Ovary (tissue), 3 donors: ENCODE results near the gene IQCK.

Experiments
- EP300 ChIP-seq: sonication (generic); formaldehyde crosslinking; IDR thresholded peaks from one replicate; pipeline ENCODE4 v1.6.1; 2017; ENCODE audit warnings: antibody characterized with exemption
- POLR2A ChIP-seq: fragments of 450-650 bp; IDR thresholded peaks from one replicate; pipeline ENCODE4 v1.6.1; 2017; ENCODE audit warnings: antibody characterized with exemption, mild to moderate bottlenecking, moderate library complexity
- TF ChIP-seq, protein P1 (sequence below), 3 donors: fragments of 450-650 bp in 2 of 3; fragments of 200-600 bp in 1 of 3; IDR thresholded peaks; one replicate each; pipeline versions ENCODE4 v1.5.1 to v1.8.0; 2016 to 2022; ENCODE audit warnings: antibody characterized with exemption in 3 of 3, mild to moderate bottlenecking in 1 of 3
- donor health status: DM: no; HTN: no; CAD: no.

DNA sequence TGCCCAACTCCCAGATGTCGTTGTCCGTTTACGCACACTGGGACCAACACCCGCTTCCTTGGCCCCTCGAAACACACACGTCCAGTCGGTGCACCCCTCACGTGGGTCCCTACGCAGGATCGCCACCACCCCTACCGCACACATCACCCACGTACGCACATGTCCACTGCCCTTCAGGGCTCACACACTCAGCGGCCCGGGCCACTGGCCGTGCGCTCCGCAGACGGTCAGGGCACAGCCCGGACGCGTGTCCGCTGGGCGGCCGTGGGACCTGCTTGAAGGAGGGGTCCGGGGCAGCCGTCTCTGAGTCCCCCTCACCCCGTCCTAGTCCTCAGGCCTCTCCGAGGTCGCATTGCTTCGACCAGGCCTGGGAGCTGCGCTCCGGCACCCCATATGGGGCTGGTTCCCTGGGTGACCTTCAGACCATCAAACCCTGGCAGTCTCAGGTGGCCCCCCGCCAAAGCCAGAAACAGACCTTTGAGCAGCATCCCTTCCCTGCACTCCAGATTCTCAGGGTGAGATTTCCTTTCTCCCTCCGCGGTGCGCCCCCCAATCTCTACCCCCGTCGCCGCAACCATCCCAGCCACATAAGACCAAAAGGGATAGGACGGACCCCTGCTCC lies 167.5 kb downstream of the IQCK start:
- TF ChIP-seq EP300 (no peak), POLR2A (no peak)
- TF ChIP-seq, protein P1, sequence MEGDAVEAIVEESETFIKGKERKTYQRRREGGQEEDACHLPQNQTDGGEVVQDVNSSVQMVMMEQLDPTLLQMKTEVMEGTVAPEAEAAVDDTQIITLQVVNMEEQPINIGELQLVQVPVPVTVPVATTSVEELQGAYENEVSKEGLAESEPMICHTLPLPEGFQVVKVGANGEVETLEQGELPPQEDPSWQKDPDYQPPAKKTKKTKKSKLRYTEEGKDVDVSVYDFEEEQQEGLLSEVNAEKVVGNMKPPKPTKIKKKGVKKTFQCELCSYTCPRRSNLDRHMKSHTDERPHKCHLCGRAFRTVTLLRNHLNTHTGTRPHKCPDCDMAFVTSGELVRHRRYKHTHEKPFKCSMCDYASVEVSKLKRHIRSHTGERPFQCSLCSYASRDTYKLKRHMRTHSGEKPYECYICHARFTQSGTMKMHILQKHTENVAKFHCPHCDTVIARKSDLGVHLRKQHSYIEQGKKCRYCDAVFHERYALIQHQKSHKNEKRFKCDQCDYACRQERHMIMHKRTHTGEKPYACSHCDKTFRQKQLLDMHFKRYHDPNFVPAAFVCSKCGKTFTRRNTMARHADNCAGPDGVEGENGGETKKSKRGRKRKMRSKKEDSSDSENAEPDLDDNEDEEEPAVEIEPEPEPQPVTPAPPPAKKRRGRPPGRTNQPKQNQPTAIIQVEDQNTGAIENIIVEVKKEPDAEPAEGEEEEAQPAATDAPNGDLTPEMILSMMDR (IDR thresholded peaks at IDR 0.05) = no peak
